Esophagus (tissue), 2 donors: ENCODE measurements around the gene GTPBP4. TPM values are rescaled to one million over a fixed set of nuclear protein-coding genes. Genes with fewer than 3 reads are reported as not detected.

Source experiments
- H3K27ac ChIP-seq, 2 donors: one replicate each; pipeline ENCODE4 v1.5.1; 2013; ENCODE audit warnings: low read depth in 2 of 2, mild to moderate bottlenecking in 2 of 2, inconsistent platforms in 1 of 2, low read length in 1 of 2, moderate library complexity in 1 of 2
- H3K27me3 ChIP-seq, 2 donors: one replicate each; pipeline ENCODE4 v1.6.1; 2013; ENCODE audit warnings: low read length in 2 of 2, control low read depth in 1 of 2, mild to moderate bottlenecking in 1 of 2; ENCODE audit not compliant: insufficient read depth in 2 of 2, control insufficient read depth in 1 of 2
- H3K36me3 ChIP-seq, 2 donors: one replicate each; pipeline ENCODE4 v1.6.1; 2013; ENCODE audit warnings: low read length in 1 of 2; ENCODE audit not compliant: control insufficient read depth in 2 of 2, insufficient read depth in 2 of 2
- H3K4me1 ChIP-seq, 2 donors: one replicate each; pipeline ENCODE4 v1.6.1; 2013; ENCODE audit warnings: low read length in 1 of 2; ENCODE audit not compliant: control insufficient read depth in 2 of 2, insufficient read depth in 2 of 2
- H3K4me3 ChIP-seq, 2 donors: one replicate each; pipeline ENCODE4 v1.5.1; 2013; ENCODE audit warnings: low read length in 2 of 2, mild to moderate bottlenecking in 2 of 2, low read depth in 1 of 2, moderate library complexity in 1 of 2
- H3K9me3 ChIP-seq, 2 donors: one replicate each; pipeline ENCODE4 v1.6.1; 2013; ENCODE audit warnings: mild to moderate bottlenecking in 2 of 2, low read depth in 1 of 2, low read length in 1 of 2, moderate library complexity in 1 of 2; ENCODE audit not compliant: control insufficient read depth in 2 of 2, insufficient read depth in 1 of 2
- WGBS, 2 donors: extraction: QIAGEN DNeasy Blood & Tissue Kit; methylation state at CpG; one replicate each; pipeline ENCODE4 v1.1.7; 2013; 5-methylcytosine and 5-hydroxymethylcytosine counted together
- polyA plus RNA-seq, 2 donors: library from polyadenylated mRNA; stranded (reverse); fragments of 200-250 nt; gene quantifications; one replicate each; pipeline ENCODE4 v1.2.3, GENCODE V29; 2013
- donor health status: healthy with polysubstance abuse.
- donor health status: Bipolar disorder and iron deficiency.

Gene GTPBP4
- polyA plus RNA-seq, 2 donors: 9.8 to 29.4 TPM

GRCh38 chr10:953836-954235, 34.4 kb upstream of the GTPBP4 start:
- Histone ChIP-seq H3K4me3 (no peak overlapping the region), H3K36me3 (no peaks in the 10 kb centered on the region), H3K27me3 (no peaks in the 10 kb centered on the region), H3K27ac (no peak overlapping the region), H3K9me3 (no peaks in the 10 kb centered on the region), H3K4me1 (peaks cover 0 to 2% of the 10 kb centered on the region in 2 donors)
- 89% methylated on average over 11 of the region's 11 CpGs for WGBS, 2 donors

- Histone ChIP-seq H3K4me3 (no peak overlapping the region), H3K27me3 (no peaks in the 10 kb centered on the region), H3K27ac (no peak overlapping the region), H3K36me3 (no peaks in the 10 kb centered on the region), H3K4me1 (peaks cover 0 to 2% of the 10 kb centered on the region in 2 donors), H3K9me3 (no peaks in the 10 kb centered on the region)
- WGBS, 2 donors: 93 to 94% methylated on average over 17 to 21 of the region's 21 CpGs
Measured at GRCh38 chr10:954396-954795, 33.8 kb upstream of the GTPBP4 start.

- 32 to 38% methylated on average over 13 of the region's 13 CpGs for WGBS, 2 donors
- no peaks in the 10 kb centered on the region for H3K9me3 ChIP-seq
Measured at GRCh38 chr10:955127-955819, 33.0 kb upstream of the GTPBP4 start.

GRCh38 chr10:955820-956217, 32.4 kb upstream of the GTPBP4 start:
- Histone ChIP-seq H3K36me3 (no peaks in the 10 kb centered on the region), H3K27ac (peak overlapping the region; percentile 76 to 84), H3K4me1 (peaks cover 0 to 2% of the 10 kb centered on the region in 2 donors), H3K9me3 (no peaks in the 10 kb centered on the region), H3K27me3 (no peaks in the 10 kb centered on the region), H3K4me3 (no peak overlapping the region)
- WGBS, 2 donors: 60 to 62% methylated on average over 9 of the region's 9 CpGs

More at GRCh38 chr10:955127-955819, 33.0 kb upstream of the GTPBP4 start:
- peak overlapping the region; percentile 76 to 79 for H3K27ac ChIP-seq
- H3K4me3 ChIP-seq: no peak overlapping the region
- no peaks in the 10 kb centered on the region for H3K27me3 ChIP-seq
- H3K36me3 ChIP-seq: no peaks in the 10 kb centered on the region
- H3K4me1 ChIP-seq: peaks cover 0 to 2% of the 10 kb centered on the region in 2 donors

GRCh38 chr10:958106-958505, 30.1 kb upstream of the GTPBP4 start:
- Histone ChIP-seq H3K4me3 (no peak overlapping the region), H3K9me3 (no peaks in the 10 kb centered on the region), H3K27me3 (no peaks in the 10 kb centered on the region), H3K36me3 (no peaks in the 10 kb centered on the region), H3K4me1 (peaks cover 2 to 5% of the 10 kb centered on the region in 2 donors), H3K27ac (no peak overlapping the region)
- 91 to 95% methylated on average over 9 of the region's 9 CpGs for WGBS, 2 donors

- H3K4me1 ChIP-seq: peaks cover 4 to 7% of the 10 kb centered on the region in 2 donors
- H3K36me3 ChIP-seq: no peaks in the 10 kb centered on the region
- WGBS, 2 donors: 89 to 94% methylated on average over 6 of the region's 6 CpGs
- H3K9me3 ChIP-seq: no peaks in the 10 kb centered on the region
- no peaks in the 10 kb centered on the region for H3K27me3 ChIP-seq
- no peak overlapping the region for H3K27ac ChIP-seq
- H3K4me3 ChIP-seq: no peak overlapping the region
Measured at GRCh38 chr10:958856-959255, 29.4 kb upstream of the GTPBP4 start.

- Histone ChIP-seq H3K4me1 (peaks cover 2 to 7% of the 10 kb centered on the region in 2 donors), H3K9me3 (no peaks in the 10 kb centered on the region), H3K27me3 (no peaks in the 10 kb centered on the region), H3K27ac (peak overlapping the region; percentile 30 to 80), H3K4me3 (no peak overlapping the region), H3K36me3 (no peaks in the 10 kb centered on the region)
- 76 to 82% methylated on average over 3 of the region's 3 CpGs for whole genome bisulfite sequencing, 2 donors
Measured at GRCh38 chr10:962342-962741, 25.9 kb upstream of the GTPBP4 start.

GRCh38 chr10:963186-963585, 25.0 kb upstream of the GTPBP4 start:
- Histone ChIP-seq H3K36me3 (no peaks in the 10 kb centered on the region), H3K9me3 (no peaks in the 10 kb centered on the region), H3K4me3 (no peak overlapping the region), H3K27ac (peak overlapping the region in 1 of 2 donors; percentile 15), H3K4me1 (peaks cover 2 to 7% of the 10 kb centered on the region in 2 donors), H3K27me3 (no peaks in the 10 kb centered on the region)
- WGBS, 2 donors: 83 to 86% methylated on average over 5 of the region's 5 CpGs

- Histone ChIP-seq H3K9me3 (no peaks in the 10 kb centered on the region), H3K36me3 (no peaks in the 10 kb centered on the region), H3K4me1 (peaks cover 2 to 7% of the 10 kb centered on the region in 2 donors), H3K27ac (no peak overlapping the region), H3K4me3 (no peak overlapping the region), H3K27me3 (no peaks in the 10 kb centered on the region)
- WGBS, 2 donors: 69 to 71% methylated on average over 4 of the region's 4 CpGs
Measured at GRCh38 chr10:963655-964054, 24.6 kb upstream of the GTPBP4 start.
